CD8-positive, alpha-beta memory T cell (primary cell): Measurements from ENCODE around the gene CORIN. TPM values are rescaled to one million over a fixed set of nuclear protein-coding genes. Genes with fewer than 3 reads are reported as not detected.

Experiments
- CTCF ChIA-PET: fragments of 350-600 bp; sonication (Branson Sonifier 250); formaldehyde crosslinking; loops from one replicate; lab custom pipeline; 2021; ENCODE audit warnings: antibody characterized with exemption; lab: Charles Lee
- POLR2A ChIA-PET: fragments of 350-600 bp; sonication (Branson Sonifier 250); formaldehyde crosslinking; loops from one replicate; lab custom pipeline; 2021; ENCODE audit warnings: antibody characterized with exemption; lab: Charles Lee
- DNase-seq, 5 donors: peaks; one replicate each; pipeline versions ENCODE4 v3.0.0 to v3.0.0-alpha.2; 2020 to 2022; ENCODE audit warnings: mixed read lengths in 1 of 5
- H3K27ac ChIP-seq: one replicate; pipeline ENCODE4 v1.7.0; 2013; ENCODE audit warnings: low read depth, mild to moderate bottlenecking, low read length, moderate library complexity
- H3K27me3 ChIP-seq: 2 replicates; pipeline ENCODE4 v1.7.0; 2013; ENCODE audit warnings: low read length, mild to moderate bottlenecking; ENCODE audit not compliant: insufficient read depth, poor library complexity, severe bottlenecking
- H3K36me3 ChIP-seq: 2 replicates; pipeline ENCODE4 v1.7.0; 2013; ENCODE audit warnings: mild to moderate bottlenecking, low read length, moderate library complexity; ENCODE audit not compliant: insufficient read depth
- H3K4me1 ChIP-seq: 2 replicates; pipeline ENCODE4 v1.7.0; 2013; ENCODE audit warnings: mild to moderate bottlenecking, low read length, moderate library complexity; ENCODE audit not compliant: insufficient read depth
- H3K4me3 ChIP-seq: 2 replicates; pipeline ENCODE4 v1.7.0; 2013; ENCODE audit warnings: mild to moderate bottlenecking, low read length
- H3K9me3 ChIP-seq: 2 replicates; pipeline ENCODE4 v1.7.0; 2013; ENCODE audit warnings: mild to moderate bottlenecking, low read length
- H3K27ac Mint-ChIP-seq, 8 donors: one replicate each; pipeline ENCODE4 v1.8.0; 2020 to 2021; ENCODE audit warnings: mixed read lengths in 8 of 8, mild to moderate bottlenecking in 6 of 8, inconsistent platforms in 3 of 8, moderate library complexity in 3 of 8
- H3K27me3 Mint-ChIP-seq, 2 donors: one replicate each; pipeline ENCODE4 v1.8.0; 2020 to 2021; ENCODE audit warnings: mixed read lengths in 2 of 2, mild to moderate bottlenecking in 1 of 2, moderate library complexity in 1 of 2
- H3K36me3 Mint-ChIP-seq, 3 donors: one replicate each; pipeline ENCODE4 v1.8.0; 2020 to 2021; ENCODE audit warnings: mixed read lengths in 3 of 3, inconsistent platforms in 1 of 3, mild to moderate bottlenecking in 1 of 3
- H3K4me1 Mint-ChIP-seq, 3 donors: one replicate each; pipeline ENCODE4 v1.8.0; 2020 to 2021; ENCODE audit warnings: mixed read lengths in 3 of 3, inconsistent platforms in 1 of 3, mild to moderate bottlenecking in 1 of 3
- H3K4me3 Mint-ChIP-seq, 7 donors: one replicate each; pipeline ENCODE4 v1.8.0; 2020 to 2021; ENCODE audit warnings: mixed read lengths in 7 of 7, mild to moderate bottlenecking in 6 of 7, moderate library complexity in 4 of 7, inconsistent platforms in 2 of 7
- H3K9me3 Mint-ChIP-seq, 5 donors: one replicate each; pipeline ENCODE4 v1.8.0; 2020 to 2022; ENCODE audit warnings: mixed read lengths in 5 of 5, mild to moderate bottlenecking in 3 of 5, moderate library complexity in 2 of 5, inconsistent platforms in 1 of 5
- polyA plus RNA-seq: library from polyadenylated mRNA; unstranded; fragments of 300-500 nt; fragmentation: Illumina TruSeq; gene quantifications from one replicate; pipeline ENCODE4 v1.2.3, GENCODE V29; 2021
- total RNA-seq, 2 experiments: library from RNA; stranded (reverse); gene quantifications; one replicate each; pipeline ENCODE4 v1.2.3, GENCODE V29; 2021

CORIN gene
- total and polyA plus RNA-seq, 3 experiments from 2014 or later, result 0.04 to 0.11 (median 0.06) TPM

DNA sequence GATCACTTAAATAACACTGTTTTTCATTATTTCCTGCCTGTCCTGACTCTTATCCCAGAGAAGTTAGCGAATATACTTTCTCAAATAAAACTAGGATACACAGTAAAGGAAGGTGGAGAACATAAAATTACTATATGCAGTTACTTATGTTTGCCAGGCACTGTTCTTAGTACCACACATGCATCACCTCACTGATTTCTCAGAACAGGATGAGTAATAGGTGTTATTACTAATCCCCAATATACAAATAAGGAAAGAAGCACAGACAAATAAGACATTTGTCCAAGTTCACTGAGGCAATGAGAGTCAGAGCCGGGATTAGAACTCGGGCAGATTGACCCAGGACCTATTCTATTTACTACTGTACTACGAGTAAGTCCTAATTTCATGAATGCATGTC is 91.7 kb downstream of the CORIN start:
- Histone ChIP-seq H3K9me3 (no peaks in the 10 kb centered on the region), H3K4me1 (no peaks in the 10 kb centered on the region), H3K36me3 (no peaks in the 10 kb centered on the region), H3K4me3 (no peak overlapping the region), H3K27ac (no peak overlapping the region), H3K27me3 (no peaks in the 10 kb centered on the region)
- peaks cover 6 to 7% (median 7%) of the 10 kb centered on the region in 3 donors for H3K4me1 Mint-ChIP-seq
- H3K27me3 Mint-ChIP-seq, result peaks cover 8 to 10% of the 10 kb centered on the region in 2 donors
- peaks cover 0 to 4% (median 0%) of the 10 kb centered on the region in 5 donors for H3K9me3 Mint-ChIP-seq
- ChIA-PET POLR2A (no interaction called here), CTCF (no interaction called here)
- H3K27ac Mint-ChIP-seq, result no peak overlapping the region
- no peak overlapping the region for H3K4me3 Mint-ChIP-seq
- no peak for DNase-seq
- no peaks in the 10 kb centered on the region for H3K36me3 Mint-ChIP-seq

DNA sequence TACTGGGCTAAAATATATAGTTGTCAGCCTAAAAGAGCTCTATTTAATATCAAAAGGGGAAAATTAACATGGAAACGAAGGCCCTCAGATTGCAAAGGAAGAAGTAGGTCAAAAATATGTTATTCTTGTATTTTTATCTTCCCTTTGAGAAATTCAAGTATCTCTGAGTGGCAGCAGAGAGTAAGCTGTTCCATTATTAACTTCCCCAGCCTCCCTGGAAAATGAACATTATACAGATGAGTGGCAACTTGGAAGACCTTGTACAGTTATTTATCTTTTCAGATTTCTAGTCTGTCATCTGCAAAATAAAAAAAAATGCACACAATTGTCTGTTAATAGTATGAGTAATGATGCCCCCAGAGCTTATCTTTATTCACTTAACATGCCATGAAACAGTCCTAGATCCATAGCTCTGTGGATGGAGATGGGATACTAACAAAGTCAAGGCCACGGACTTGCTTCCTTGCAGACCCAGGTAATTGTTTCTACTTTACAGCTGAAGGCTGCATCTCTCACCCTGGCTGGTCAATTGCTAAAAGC is 93.0 kb downstream of the CORIN start:
- H3K27ac Mint-ChIP-seq, result no peak overlapping the region
- peaks cover 3 to 4% of the 10 kb centered on the region in 2 donors for H3K27me3 Mint-ChIP-seq
- H3K9me3 Mint-ChIP-seq, result peaks cover under 1 to 10% (median 3%) of the 10 kb centered on the region in 5 donors
- no peaks in the 10 kb centered on the region for H3K9me3 ChIP-seq
- no peak overlapping the region for H3K27ac ChIP-seq
- no peak for DNase-seq
- H3K27me3 ChIP-seq, result no peaks in the 10 kb centered on the region
- peaks cover 0 to 5% (median 0%) of the 10 kb centered on the region in 3 donors for H3K36me3 Mint-ChIP-seq
- CTCF ChIA-PET, result no interaction called here
- H3K36me3 ChIP-seq, result no peaks in the 10 kb centered on the region
- POLR2A ChIA-PET, result no interaction called here
- H3K4me3 ChIP-seq, result no peak overlapping the region
- no peak overlapping the region for H3K4me3 Mint-ChIP-seq
- peaks cover 6 to 7% (median 7%) of the 10 kb centered on the region in 3 donors for H3K4me1 Mint-ChIP-seq
- H3K4me1 ChIP-seq, result no peaks in the 10 kb centered on the region

GRCh38 chr4:47744253-47744652 is 93.6 kb downstream of the CORIN start:
- Histone ChIP-seq H3K4me1 (no peaks in the 10 kb centered on the region), H3K9me3 (no peaks in the 10 kb centered on the region), H3K27ac (no peak overlapping the region), H3K27me3 (no peaks in the 10 kb centered on the region), H3K4me3 (no peak overlapping the region), H3K36me3 (no peaks in the 10 kb centered on the region)
- peak overlapping the region in 1 of 7 donors; percentile 11 for H3K4me3 Mint-ChIP-seq
- H3K4me1 Mint-ChIP-seq, result peaks cover 6 to 7% (median 7%) of the 10 kb centered on the region in 3 donors
- DNase-seq, result no peak
- POLR2A ChIA-PET, result no interaction called here
- H3K9me3 Mint-ChIP-seq, result peaks cover 3 to 15% (median 5%) of the 10 kb centered on the region in 5 donors
- peaks cover 0 to 8% (median 0%) of the 10 kb centered on the region in 3 donors for H3K36me3 Mint-ChIP-seq
- CTCF ChIA-PET, result no interaction called here
- peaks cover 3 to 8% of the 10 kb centered on the region in 2 donors for H3K27me3 Mint-ChIP-seq
- no peak overlapping the region for H3K27ac Mint-ChIP-seq

- ChIA-PET POLR2A (no interaction called here), CTCF (no interaction called here)
- Mint-ChIP-seq H3K9me3 (peaks cover 9 to 19% (median 11%) of the 10 kb centered on the region in 5 donors), H3K36me3 (peaks cover 0 to 8% (median 0%) of the 10 kb centered on the region in 3 donors), H3K4me3 (no peak overlapping the region), H3K4me1 (peaks cover 6 to 7% (median 7%) of the 10 kb centered on the region in 3 donors), H3K27ac (no peak overlapping the region), H3K27me3 (peaks cover 8 to 11% of the 10 kb centered on the region in 2 donors)
- DNase-seq, result no peak
- H3K36me3 ChIP-seq, result no peaks in the 10 kb centered on the region
- no peaks in the 10 kb centered on the region for H3K4me1 ChIP-seq
- no peak overlapping the region for H3K27ac ChIP-seq
- no peaks in the 10 kb centered on the region for H3K27me3 ChIP-seq
- H3K4me3 ChIP-seq, result no peak overlapping the region
- H3K9me3 ChIP-seq, result no peaks in the 10 kb centered on the region
Measured at GRCh38 chr4:47741200-47741599, 96.7 kb downstream of the CORIN start.

GRCh38 chr4:47737326-47737725 is 100.5 kb downstream of the CORIN start:
- H3K4me1 Mint-ChIP-seq, result no peaks in the 10 kb centered on the region
- Histone ChIP-seq H3K36me3 (no peaks in the 10 kb centered on the region), H3K9me3 (no peaks in the 10 kb centered on the region), H3K4me1 (no peaks in the 10 kb centered on the region), H3K4me3 (no peak overlapping the region), H3K27me3 (no peaks in the 10 kb centered on the region), H3K27ac (no peak overlapping the region)
- ChIA-PET CTCF (no interaction called here), POLR2A (no interaction called here)
- peaks cover 8 to 20% of the 10 kb centered on the region in 2 donors for H3K27me3 Mint-ChIP-seq
- no peak overlapping the region for H3K27ac Mint-ChIP-seq
- H3K9me3 Mint-ChIP-seq, result peaks cover 7 to 15% (median 11%) of the 10 kb centered on the region in 5 donors
- H3K36me3 Mint-ChIP-seq, result peaks cover 0 to 8% (median 2%) of the 10 kb centered on the region in 3 donors
- H3K4me3 Mint-ChIP-seq, result no peak overlapping the region
- no peak for DNase-seq

- Mint-ChIP-seq H3K27me3 (peaks cover 8 to 25% of the 10 kb centered on the region in 2 donors), H3K36me3 (peaks cover 0 to 8% (median 2%) of the 10 kb centered on the region in 3 donors), H3K4me3 (no peak overlapping the region), H3K27ac (no peak overlapping the region), H3K4me1 (no peaks in the 10 kb centered on the region), H3K9me3 (peaks cover 7 to 15% (median 11%) of the 10 kb centered on the region in 5 donors)
- no peaks in the 10 kb centered on the region for H3K27me3 ChIP-seq
- H3K36me3 ChIP-seq, result no peaks in the 10 kb centered on the region
- H3K4me3 ChIP-seq, result no peak overlapping the region
- CTCF ChIA-PET, result no interaction called here
- H3K27ac ChIP-seq, result no peak overlapping the region
- no peak for DNase-seq
- no peaks in the 10 kb centered on the region for H3K4me1 ChIP-seq
- H3K9me3 ChIP-seq, result no peaks in the 10 kb centered on the region
- POLR2A ChIA-PET, result no interaction called here
Measured at GRCh38 chr4:47736555-47736954, 101.3 kb downstream of the CORIN start.

DNA sequence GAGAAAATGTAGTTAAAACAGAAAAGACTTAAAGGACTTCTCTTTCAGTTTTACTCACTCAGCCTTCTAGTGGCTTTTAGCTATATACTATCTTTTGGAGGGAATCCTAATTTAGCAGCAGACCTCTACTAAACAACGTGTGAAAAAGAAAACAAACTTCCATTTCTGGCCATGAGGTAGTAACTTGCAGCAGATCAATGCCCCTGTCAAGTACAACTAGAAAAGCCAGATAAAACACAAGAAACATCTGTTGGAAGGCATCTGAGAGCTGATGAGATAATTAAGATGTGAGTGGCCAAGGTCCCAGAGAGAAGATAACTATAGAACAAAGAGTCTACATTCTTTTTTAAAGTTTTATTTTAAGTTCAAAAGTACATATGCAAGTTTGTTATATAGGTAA is 101.7 kb downstream of the CORIN start:
- ChIA-PET POLR2A (no interaction called here), CTCF (no interaction called here)
- H3K27ac Mint-ChIP-seq, result no peak overlapping the region

GRCh38 chr4:47733302-47734175 is 104.3 kb downstream of the CORIN start:
- no peaks in the 10 kb centered on the region for H3K36me3 ChIP-seq
- CTCF ChIA-PET, result no interaction called here
- Mint-ChIP-seq H3K27ac (no peak overlapping the region), H3K4me1 (no peaks in the 10 kb centered on the region), H3K9me3 (peaks cover 0 to 4% (median 0%) of the 10 kb centered on the region in 5 donors), H3K27me3 (peaks cover 14 to 36% of the 10 kb centered on the region in 2 donors), H3K36me3 (peaks cover 0 to 2% (median 0%) of the 10 kb centered on the region in 3 donors), H3K4me3 (no peak overlapping the region)
- H3K9me3 ChIP-seq, result no peaks in the 10 kb centered on the region
- H3K27ac ChIP-seq, result no peak overlapping the region
- no peak overlapping the region for H3K4me3 ChIP-seq
- H3K27me3 ChIP-seq, result no peaks in the 10 kb centered on the region
- POLR2A ChIA-PET, result no interaction called here
- no peaks in the 10 kb centered on the region for H3K4me1 ChIP-seq
- DNase-seq, result no peak

More for the DNA sequence above, 101.7 kb downstream of the CORIN start:
- no peak overlapping the region for H3K4me3 Mint-ChIP-seq
- H3K4me3 ChIP-seq, result no peak overlapping the region
- no peaks in the 10 kb centered on the region for H3K36me3 ChIP-seq
- H3K27ac ChIP-seq, result no peak overlapping the region
- peaks cover 0 to 8% (median 2%) of the 10 kb centered on the region in 3 donors for H3K36me3 Mint-ChIP-seq
- H3K4me1 ChIP-seq, result no peaks in the 10 kb centered on the region
- H3K4me1 Mint-ChIP-seq, result no peaks in the 10 kb centered on the region
- H3K9me3 ChIP-seq, result no peaks in the 10 kb centered on the region
- no peaks in the 10 kb centered on the region for H3K27me3 ChIP-seq
- no peak for DNase-seq
- H3K9me3 Mint-ChIP-seq, result peaks cover 7 to 15% (median 11%) of the 10 kb centered on the region in 5 donors
- peaks cover 8 to 27% of the 10 kb centered on the region in 2 donors for H3K27me3 Mint-ChIP-seq
